Caco-2 (cell line): ENCODE measurements around the gene BBOX1. TPM values are rescaled to one million over a fixed set of nuclear protein-coding genes. Genes with fewer than 3 reads are reported as not detected.

Experiments used
- BruUV-seq: library from RNA; stranded (reverse); fragments of 400-500 nt; replicated peaks from 2 replicates; lab custom pipeline; 2021; lab: Mats Ljungman, UMichigan
- CTCF ChIA-PET: fragments of 300-600 bp; sonication (Branson Sonifier 250); formaldehyde crosslinking; loops from one replicate; lab custom pipeline; 2022; ENCODE audit warnings: antibody characterized with exemption; lab: Charles Lee
- POLR2A ChIA-PET: fragments of 300-600 bp; sonication (Branson Sonifier 250); formaldehyde crosslinking; loops from one replicate; lab custom pipeline; 2022; ENCODE audit warnings: antibody characterized with exemption; lab: Charles Lee
- DNase-seq, 2 experiments: peaks; one replicate each; pipeline versions ENCODE4 v3.0.0 to v3.0.0-alpha.2; 2020 to 2022
- H3K27me3 ChIP-seq: replicated peaks from 2 replicates; pipeline ENCODE4 v1.6.0; 2011; ENCODE audit warnings: low read length; ENCODE audit not compliant: control insufficient read depth, insufficient read depth
- H3K36me3 ChIP-seq: 2 replicates; pipeline ENCODE4 v1.5.1; 2011; ENCODE audit warnings: low read length; ENCODE audit not compliant: control insufficient read depth, insufficient read depth
- H3K4me1 ChIP-seq: fragments of 250-450 bp; sonication (Bioruptor Pico); 2 replicates; pipeline ENCODE4 v1.5.1; 2020; ENCODE audit warnings: mild to moderate bottlenecking
- H3K4me3 ChIP-seq: 2 replicates; pipeline ENCODE4 v1.5.1; 2011; ENCODE audit warnings: low read depth, mild to moderate bottlenecking, control low read depth, low read length
- H3K9me3 ChIP-seq: fragments of 250-450 bp; sonication (Bioruptor Pico); 2 replicates; pipeline ENCODE4 v1.5.1; 2020; ENCODE audit warnings: mild to moderate bottlenecking, moderate library complexity
- H3K27ac Mint-ChIP-seq: one replicate; pipeline ENCODE4 v1.8.0; 2022; ENCODE audit warnings: mixed read lengths; ENCODE audit not compliant: unreplicated experiment
- H3K27me3 Mint-ChIP-seq: one replicate; pipeline ENCODE4 v1.8.0; 2022; ENCODE audit warnings: mixed read lengths; ENCODE audit not compliant: insufficient read depth, unreplicated experiment
- H3K36me3 Mint-ChIP-seq: one replicate; pipeline ENCODE4 v1.8.0; 2022; ENCODE audit warnings: mild to moderate bottlenecking, mixed read lengths; ENCODE audit not compliant: insufficient read depth, unreplicated experiment
- H3K4me1 Mint-ChIP-seq: one replicate; pipeline ENCODE4 v1.8.0; 2022; ENCODE audit warnings: low read depth, mixed read lengths; ENCODE audit not compliant: unreplicated experiment
- H3K4me3 Mint-ChIP-seq: one replicate; pipeline ENCODE4 v1.8.0; 2022; ENCODE audit warnings: mild to moderate bottlenecking, moderate library complexity, mixed read lengths; ENCODE audit not compliant: unreplicated experiment
- H3K9me3 Mint-ChIP-seq: one replicate; pipeline ENCODE4 v1.8.0; 2022; ENCODE audit warnings: mixed read lengths; ENCODE audit not compliant: unreplicated experiment
- CTCF ChIP-seq, 2 experiments: fragments of 200-600 bp in 1 of 2; IDR thresholded peaks; 1 replicate in 1 of 2; 2 replicates in 1 of 2; pipeline versions ENCODE4 v1.5.1 to v1.8.0; 2011 to 2022; ENCODE audit warnings: antibody characterized with exemption in 1 of 2, control low read depth in 1 of 2, inconsistent platforms in 1 of 2, low read depth in 1 of 2, low read length in 1 of 2, mild to moderate bottlenecking in 1 of 2, moderate library complexity in 1 of 2; ENCODE audit not compliant: insufficient read depth in 1 of 2, severe bottlenecking in 1 of 2, unreplicated experiment in 1 of 2
- intact Hi-C: fragments of 100-400 bp; cut with micrococcal nuclease; formaldehyde crosslinking; loops from one replicate; pipeline ENCODE4 v1.10.0; 2022; ENCODE audit not compliant: unreplicated experiment
- total RNA-seq: library from RNA; stranded (reverse); gene quantifications from 2 replicates; pipeline ENCODE4 v1.2.3, GENCODE V29; 2022

BBOX1 gene
- total RNA-seq, 1 experiment from 2014 or later = not detected

GRCh38 chr11:27119396-27119795 lies 78.8 kb downstream of the BBOX1 start:
- Mint-ChIP-seq H3K4me1 (no peaks in the 10 kb centered on the region), H3K27ac (no peak overlapping the region), H3K36me3 (no peaks in the 10 kb centered on the region), H3K27me3 (no peaks in the 10 kb centered on the region), H3K4me3 (no peak overlapping the region), H3K9me3 (no peaks in the 10 kb centered on the region)
- Histone ChIP-seq H3K36me3 (no peaks in the 10 kb centered on the region), H3K9me3 (no peaks in the 10 kb centered on the region), H3K4me3 (no peak overlapping the region), H3K4me1 (no peaks in the 10 kb centered on the region), H3K27me3 (no peaks in the 10 kb centered on the region)
- no TSS peak for BruUV-seq
- intact Hi-C loops = no loop called here
- no peak for TF ChIP-seq CTCF (IDR thresholded peaks at IDR 0.05; ENCODE audit: insufficient read depth in 1 of 2, low read depth in 1 of 2, low read length in 1 of 2, severe bottlenecking in 1 of 2, unreplicated experiment in 1 of 2)
- CTCF ChIA-PET = no interaction called here
- POLR2A ChIA-PET = no interaction called here
- DNase-seq = no peak

GRCh38 chr11:27120211-27120610 lies 79.6 kb downstream of the BBOX1 start:
- Mint-ChIP-seq H3K9me3 (no peaks in the 10 kb centered on the region), H3K4me3 (no peak overlapping the region), H3K27ac (no peak overlapping the region), H3K36me3 (no peaks in the 10 kb centered on the region), H3K27me3 (no peaks in the 10 kb centered on the region), H3K4me1 (no peaks in the 10 kb centered on the region)
- BruUV-seq = no TSS peak
- intact Hi-C loops = no loop called here
- Histone ChIP-seq H3K9me3 (no peaks in the 10 kb centered on the region), H3K36me3 (no peaks in the 10 kb centered on the region), H3K27me3 (no peaks in the 10 kb centered on the region), H3K4me1 (no peaks in the 10 kb centered on the region), H3K4me3 (no peak overlapping the region)
- CTCF ChIA-PET = no interaction called here
- POLR2A ChIA-PET = no interaction called here
- TF ChIP-seq CTCF (IDR thresholded peaks at IDR 0.05; ENCODE audit: insufficient read depth in 1 of 2, low read depth in 1 of 2, low read length in 1 of 2, severe bottlenecking in 1 of 2, unreplicated experiment in 1 of 2) = no peak
- no peak for DNase-seq

- no peak for DNase-seq
- Mint-ChIP-seq H3K27me3 (no peaks in the 10 kb centered on the region), H3K4me1 (no peaks in the 10 kb centered on the region), H3K36me3 (no peaks in the 10 kb centered on the region), H3K9me3 (no peaks in the 10 kb centered on the region), H3K27ac (no peak overlapping the region), H3K4me3 (no peak overlapping the region)
- Histone ChIP-seq H3K4me3 (no peak overlapping the region), H3K27me3 (no peaks in the 10 kb centered on the region), H3K4me1 (no peaks in the 10 kb centered on the region), H3K9me3 (no peaks in the 10 kb centered on the region), H3K36me3 (no peaks in the 10 kb centered on the region)
- ChIA-PET CTCF (no interaction called here), POLR2A (no interaction called here)
- BruUV-seq = no TSS peak
- intact Hi-C loops = no loop called here
- no peak for TF ChIP-seq CTCF (IDR thresholded peaks at IDR 0.05; ENCODE audit: insufficient read depth in 1 of 2, low read depth in 1 of 2, low read length in 1 of 2, severe bottlenecking in 1 of 2, unreplicated experiment in 1 of 2)
These were observed 81.4 kb downstream of the BBOX1 start for GRCh38 chr11:27122001-27122400.
